Endothelial cell (in vitro differentiated cells): ENCODE results near the gene ZNHIT6. TPM values are rescaled to one million over a fixed set of nuclear protein-coding genes. Genes with fewer than 3 reads are reported as not detected.

Experiments
- DNase-seq: peaks from one replicate; pipeline ENCODE4 v3.0.0; 2021; ENCODE audit warnings: low spot score
- H3K27ac Mint-ChIP-seq: one replicate; pipeline ENCODE4 v1.8.0; 2021; ENCODE audit warnings: mixed read lengths, inconsistent platforms; ENCODE audit not compliant: unreplicated experiment
- H3K27me3 Mint-ChIP-seq: one replicate; pipeline ENCODE4 v1.8.0; 2021; ENCODE audit warnings: mild to moderate bottlenecking, moderate library complexity, mixed read lengths, inconsistent platforms; ENCODE audit not compliant: unreplicated experiment
- H3K36me3 Mint-ChIP-seq: one replicate; pipeline ENCODE4 v1.8.0; 2021; ENCODE audit warnings: mild to moderate bottlenecking, low read depth, mixed read lengths, inconsistent platforms; ENCODE audit not compliant: unreplicated experiment
- H3K4me1 Mint-ChIP-seq: one replicate; pipeline ENCODE4 v1.8.0; 2021; ENCODE audit warnings: mild to moderate bottlenecking, mixed read lengths, inconsistent platforms; ENCODE audit not compliant: unreplicated experiment
- H3K4me3 Mint-ChIP-seq: one replicate; pipeline ENCODE4 v1.8.0; 2021; ENCODE audit warnings: mild to moderate bottlenecking, mixed read lengths, inconsistent platforms; ENCODE audit not compliant: unreplicated experiment
- H3K9me3 Mint-ChIP-seq: one replicate; pipeline ENCODE4 v1.8.0; 2021; ENCODE audit warnings: mixed read lengths, inconsistent platforms; ENCODE audit not compliant: unreplicated experiment
- CTCF ChIP-seq: fragments of 200-600 bp; sonication (generic); IDR thresholded peaks from one replicate; pipeline ENCODE4 v1.5.0; 2021; ENCODE audit warnings: antibody characterized with exemption; ENCODE audit not compliant: unreplicated experiment
- total RNA-seq: library from RNA; stranded (reverse); fragmentation: NEBNext Ultra II Directional; extraction: Animal tissue kit (Norgen Biotek cat#: 25700); gene quantifications from one replicate; pipeline ENCODE4 v1.2.1, GENCODE V29; 2021; ENCODE audit not compliant: unreplicated experiment

ZNHIT6 gene
- total RNA-seq, 1 donor from 2014 or later, result 22.6 TPM

- Mint-ChIP-seq H3K9me3 (no peaks in the 10 kb centered on the region), H3K4me3 (no peak overlapping the region), H3K27ac (no peak overlapping the region), H3K27me3 (no peaks in the 10 kb centered on the region), H3K36me3 (peaks cover 9% of the 10 kb centered on the region), H3K4me1 (no peaks in the 10 kb centered on the region)
- DNase-seq, result no peak
- no peak for TF ChIP-seq CTCF
Observed at GRCh38 chr1:85672031-85672660, 36.1 kb downstream of the ZNHIT6 start.

- TF ChIP-seq CTCF, result no peak
- Mint-ChIP-seq H3K4me3 (no peak overlapping the region), H3K9me3 (no peaks in the 10 kb centered on the region), H3K4me1 (no peaks in the 10 kb centered on the region), H3K36me3 (peaks cover 4% of the 10 kb centered on the region), H3K27me3 (no peaks in the 10 kb centered on the region), H3K27ac (no peak overlapping the region)
- DNase-seq, result no peak
Observed at GRCh38 chr1:85665932-85666331, 42.3 kb downstream of the ZNHIT6 start.

DNA sequence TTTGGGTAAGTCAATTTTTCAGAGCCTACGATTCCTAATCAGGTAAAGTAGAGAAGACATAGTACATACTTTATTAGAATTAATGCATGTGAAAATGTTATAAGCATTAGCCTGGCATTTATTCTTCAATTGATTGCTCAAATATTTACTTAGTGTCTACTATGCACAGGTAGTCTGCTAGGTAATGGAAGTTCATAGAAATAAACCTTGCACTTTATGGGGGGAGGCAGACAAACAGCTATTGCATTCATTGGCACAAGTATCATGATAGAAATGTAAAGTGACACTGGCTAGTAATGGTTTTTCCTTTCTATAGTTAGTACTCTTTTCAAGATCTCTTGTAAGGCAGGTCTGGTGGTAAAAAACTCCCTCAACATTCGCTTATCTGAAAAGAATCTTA is 44.9 kb downstream of the ZNHIT6 start:
- Mint-ChIP-seq H3K9me3 (no peaks in the 10 kb centered on the region), H3K36me3 (no peaks in the 10 kb centered on the region), H3K4me3 (no peak overlapping the region), H3K4me1 (no peaks in the 10 kb centered on the region), H3K27ac (no peak overlapping the region), H3K27me3 (no peaks in the 10 kb centered on the region)
- no peak for DNase-seq
- TF ChIP-seq CTCF, result no peak

DNA sequence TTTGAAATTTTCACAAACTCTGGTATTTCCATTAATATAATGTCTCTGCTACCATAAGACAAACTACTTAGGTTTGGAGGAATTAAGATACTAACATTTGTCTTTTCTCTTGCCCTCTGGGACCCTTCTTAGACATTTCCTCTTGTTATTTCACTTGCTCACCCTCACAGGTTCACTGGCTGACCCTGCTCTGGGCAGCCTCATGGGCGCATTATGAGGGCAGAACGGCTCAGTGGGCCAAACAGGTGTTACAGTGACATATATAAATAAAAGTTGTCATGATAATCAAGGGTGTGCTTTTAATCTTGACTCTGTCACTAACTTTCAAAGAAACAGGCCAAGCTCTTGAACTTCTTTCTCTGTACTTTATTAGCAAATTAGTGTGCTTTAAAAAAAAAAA is 46.5 kb downstream of the ZNHIT6 start:
- Mint-ChIP-seq H3K36me3 (no peaks in the 10 kb centered on the region), H3K4me1 (no peaks in the 10 kb centered on the region), H3K27me3 (no peaks in the 10 kb centered on the region), H3K9me3 (no peaks in the 10 kb centered on the region), H3K27ac (no peak overlapping the region), H3K4me3 (no peak overlapping the region)
- DNase-seq, result no peak
- no peak for TF ChIP-seq CTCF

DNA sequence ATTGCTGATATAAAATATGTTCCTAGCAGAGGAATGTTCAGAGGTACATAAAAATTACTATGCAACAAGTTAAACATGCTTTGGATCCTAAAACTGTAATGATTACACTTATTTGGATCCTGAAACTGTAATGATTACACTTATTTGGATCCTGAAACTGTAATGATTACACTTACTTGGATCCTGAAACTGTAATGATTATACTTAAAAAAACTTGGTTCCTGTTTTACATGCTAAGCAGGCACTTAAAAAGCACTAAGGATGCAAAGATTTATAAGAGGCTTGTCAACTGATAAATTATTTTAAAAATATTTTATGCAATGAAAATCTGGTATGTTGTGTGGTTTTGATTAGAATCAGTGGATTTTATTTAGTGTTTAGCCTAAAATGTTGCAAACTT is 47.7 kb downstream of the ZNHIT6 start:
- H3K27ac Mint-ChIP-seq, result no peak overlapping the region
- TF ChIP-seq CTCF, result no peak
- no peak overlapping the region for H3K4me3 Mint-ChIP-seq
- no peak for DNase-seq
- H3K36me3 Mint-ChIP-seq, result no peaks in the 10 kb centered on the region
- H3K4me1 Mint-ChIP-seq, result no peaks in the 10 kb centered on the region
- no peaks in the 10 kb centered on the region for H3K27me3 Mint-ChIP-seq
- no peaks in the 10 kb centered on the region for H3K9me3 Mint-ChIP-seq
